GM10266 (cell line): ENCODE data around the gene TBC1D26.
"Not testable (repeated sequence)": the region's sequence is repeated elsewhere in the genome, so short reads cannot be mapped to it uniquely, and the experiment has no call there.

ENCODE experiments used
- DNase-seq: peaks from one replicate; pipeline ENCODE4 v3.0.0; 2012; ENCODE audit errors: extremely low spot score
- TF ChIP-seq, protein P1 (sequence below): IDR thresholded peaks from 2 replicates; pipeline ENCODE4 v1.5.1; 2012; ENCODE audit warnings: mild to moderate bottlenecking, low read depth; ENCODE audit not compliant: control insufficient read depth, insufficient read depth; ENCODE audit errors: missing control alignments

Gene TBC1D26

DNA sequence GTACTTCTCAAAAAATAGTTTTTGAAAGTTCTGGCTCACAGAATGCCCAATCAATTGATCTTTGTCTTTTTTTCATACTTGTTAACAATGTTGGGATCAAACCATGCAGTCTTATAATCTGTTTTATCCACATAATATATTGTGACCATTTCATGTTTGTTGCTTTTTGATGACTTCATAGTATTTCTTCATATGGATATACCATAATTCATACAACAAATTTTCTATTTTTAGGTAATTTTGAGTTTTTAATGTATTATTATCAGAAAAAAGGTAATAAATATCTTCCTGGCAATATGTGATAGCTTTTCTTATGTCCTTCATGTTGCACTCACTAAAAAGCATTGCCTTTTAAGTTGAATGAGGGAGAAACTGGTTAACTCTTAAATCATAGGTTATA is 44.8 kb downstream of the TBC1D26 start:
- no peak for DNase-seq
- TF ChIP-seq, protein P1, sequence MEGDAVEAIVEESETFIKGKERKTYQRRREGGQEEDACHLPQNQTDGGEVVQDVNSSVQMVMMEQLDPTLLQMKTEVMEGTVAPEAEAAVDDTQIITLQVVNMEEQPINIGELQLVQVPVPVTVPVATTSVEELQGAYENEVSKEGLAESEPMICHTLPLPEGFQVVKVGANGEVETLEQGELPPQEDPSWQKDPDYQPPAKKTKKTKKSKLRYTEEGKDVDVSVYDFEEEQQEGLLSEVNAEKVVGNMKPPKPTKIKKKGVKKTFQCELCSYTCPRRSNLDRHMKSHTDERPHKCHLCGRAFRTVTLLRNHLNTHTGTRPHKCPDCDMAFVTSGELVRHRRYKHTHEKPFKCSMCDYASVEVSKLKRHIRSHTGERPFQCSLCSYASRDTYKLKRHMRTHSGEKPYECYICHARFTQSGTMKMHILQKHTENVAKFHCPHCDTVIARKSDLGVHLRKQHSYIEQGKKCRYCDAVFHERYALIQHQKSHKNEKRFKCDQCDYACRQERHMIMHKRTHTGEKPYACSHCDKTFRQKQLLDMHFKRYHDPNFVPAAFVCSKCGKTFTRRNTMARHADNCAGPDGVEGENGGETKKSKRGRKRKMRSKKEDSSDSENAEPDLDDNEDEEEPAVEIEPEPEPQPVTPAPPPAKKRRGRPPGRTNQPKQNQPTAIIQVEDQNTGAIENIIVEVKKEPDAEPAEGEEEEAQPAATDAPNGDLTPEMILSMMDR = no peak

DNA sequence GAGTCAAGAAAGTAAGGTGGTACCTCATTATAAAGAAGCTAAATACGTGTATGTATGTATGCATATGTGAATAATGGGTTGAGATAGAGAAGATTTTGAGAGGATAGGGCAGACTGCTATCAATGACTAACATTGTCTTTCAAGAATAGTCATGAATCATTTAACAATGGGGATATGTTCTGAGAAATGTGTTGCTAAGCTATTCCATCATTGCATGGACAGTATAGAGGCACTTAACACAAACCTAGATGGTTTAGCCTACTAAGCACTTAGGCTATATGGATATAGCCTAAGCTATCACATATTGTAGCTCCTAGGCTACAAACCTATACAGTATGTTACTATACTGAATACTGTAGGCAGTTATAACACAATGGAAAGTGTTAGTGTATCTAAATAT is 45.2 kb downstream of the TBC1D26 start:
- no peak for DNase-seq
- TF ChIP-seq, protein P1 = no peak

DNA sequence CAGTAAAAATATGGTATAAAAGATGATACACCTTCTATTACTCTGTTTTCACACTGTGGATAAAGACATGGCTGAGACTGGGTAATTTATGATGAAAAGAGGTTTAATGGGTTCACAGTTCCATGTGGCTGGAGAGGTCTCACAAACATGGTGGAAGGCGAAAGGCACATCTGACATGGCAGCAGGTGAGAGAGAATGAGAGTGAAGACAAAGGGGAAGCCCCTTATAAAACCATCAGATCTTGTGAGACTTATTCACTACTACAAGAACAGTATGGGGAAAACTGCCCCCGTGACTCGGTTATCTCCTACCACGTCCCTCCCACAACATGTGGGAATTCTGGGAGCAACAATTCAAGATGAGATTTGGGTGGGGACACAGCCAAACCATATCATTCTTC is 45.6 kb downstream of the TBC1D26 start:
- no peak for DNase-seq
- TF ChIP-seq, protein P1 = no peak

DNA sequence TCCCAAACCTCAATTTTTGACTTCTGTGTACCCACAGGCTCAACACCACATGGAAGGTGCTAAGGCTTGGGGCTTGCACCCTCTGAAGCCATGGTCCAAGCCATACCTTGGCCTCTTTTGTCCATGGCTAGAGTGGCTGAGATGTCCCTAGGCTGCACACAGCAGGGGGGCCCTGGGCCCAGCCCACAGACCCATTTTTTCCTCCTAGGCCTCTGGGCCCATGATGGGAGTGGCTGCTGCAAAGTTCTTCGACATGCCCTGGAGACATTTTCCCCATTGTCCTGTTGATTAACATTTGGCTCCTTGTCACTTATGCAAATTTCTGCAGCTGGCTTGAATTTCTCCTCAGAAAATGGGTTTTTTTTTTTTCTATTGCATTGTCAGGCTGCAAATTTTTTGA is 47.0 kb downstream of the TBC1D26 start:
- TF ChIP-seq, protein P1 = no peak
- no peak for DNase-seq

DNA sequence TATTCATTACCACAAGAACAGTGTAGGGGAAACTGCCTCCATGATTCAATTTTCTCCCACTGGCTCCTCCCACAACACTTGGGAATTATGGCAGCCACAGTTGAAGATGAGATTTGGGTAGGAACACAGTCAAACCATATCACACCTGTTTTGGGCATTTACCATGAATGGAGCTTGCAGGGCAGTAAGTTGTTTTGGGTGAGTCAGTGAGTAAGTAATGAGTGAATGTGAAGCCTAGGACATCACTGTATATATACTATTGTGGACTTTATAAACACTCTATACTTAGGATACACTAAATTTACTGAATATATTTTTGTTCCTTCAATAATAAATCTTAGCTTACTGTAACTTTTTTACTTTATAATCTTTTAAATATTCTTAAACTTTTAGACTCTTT is 48.1 kb downstream of the TBC1D26 start:
- TF ChIP-seq, protein P1 = no peak
- DNase-seq = no peak

DNA sequence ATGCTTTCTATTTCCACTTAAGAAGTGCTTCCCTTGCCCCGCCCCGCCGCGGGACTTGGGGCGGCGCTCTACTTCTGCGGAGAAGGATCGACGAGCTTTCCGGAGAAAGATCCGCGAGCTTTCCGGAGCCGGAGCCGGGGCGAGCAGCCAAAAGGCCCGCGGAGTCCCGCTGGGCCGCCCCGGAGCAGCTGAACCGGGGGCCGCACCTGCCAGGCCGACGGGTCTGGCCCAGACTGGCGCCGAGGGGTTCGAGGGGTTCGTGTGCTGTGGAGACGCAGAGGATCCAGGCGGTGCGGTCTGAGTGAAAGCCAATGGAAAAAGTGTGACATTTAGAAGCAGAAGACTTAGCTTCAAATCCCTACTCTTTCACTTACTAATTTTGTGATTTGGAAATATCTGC is 50.8 kb downstream of the TBC1D26 start:
- DNase-seq = no peak
- TF ChIP-seq, protein P1 = no peak

DNA sequence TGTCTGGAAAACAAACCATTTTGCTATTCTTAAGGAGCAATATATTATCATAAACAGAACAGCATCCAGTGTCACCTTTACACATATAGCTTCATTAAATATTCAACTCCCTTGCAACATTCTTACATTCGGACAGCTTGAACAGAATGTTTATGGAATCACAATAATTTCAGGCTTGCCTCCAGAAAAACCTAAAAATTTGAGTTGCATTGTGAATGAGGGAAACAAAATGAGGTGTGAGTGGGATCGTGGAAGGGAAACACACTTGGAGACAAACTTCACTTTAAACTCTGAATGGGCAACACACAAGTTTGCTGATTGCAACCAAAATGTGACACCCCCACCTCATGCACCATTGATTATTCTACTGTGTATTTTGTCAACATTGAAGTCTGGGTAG is 51.4 kb downstream of the TBC1D26 start:
- no peak for DNase-seq
- TF ChIP-seq, protein P1 = no peak

DNA sequence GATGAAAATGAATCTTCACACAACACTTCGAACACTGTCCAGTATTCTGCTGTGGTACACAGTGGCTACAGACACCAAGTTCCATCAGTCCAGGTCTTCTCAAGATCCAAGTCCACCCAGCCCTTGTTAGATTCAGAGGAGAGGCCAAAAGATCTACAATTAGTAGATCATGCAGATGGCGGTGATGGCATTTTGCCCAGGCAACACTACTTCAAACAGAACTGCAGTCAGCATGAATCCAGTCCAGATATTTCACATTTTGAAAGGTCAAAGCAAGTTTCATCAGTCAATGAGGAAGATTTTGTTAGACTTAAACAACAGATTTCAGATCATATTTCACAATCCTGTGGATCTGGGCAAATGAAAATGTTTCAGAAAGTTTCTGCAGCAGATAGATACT is 52.3 kb downstream of the TBC1D26 start:
- not testable (repeated sequence) for DNase-seq

DNA sequence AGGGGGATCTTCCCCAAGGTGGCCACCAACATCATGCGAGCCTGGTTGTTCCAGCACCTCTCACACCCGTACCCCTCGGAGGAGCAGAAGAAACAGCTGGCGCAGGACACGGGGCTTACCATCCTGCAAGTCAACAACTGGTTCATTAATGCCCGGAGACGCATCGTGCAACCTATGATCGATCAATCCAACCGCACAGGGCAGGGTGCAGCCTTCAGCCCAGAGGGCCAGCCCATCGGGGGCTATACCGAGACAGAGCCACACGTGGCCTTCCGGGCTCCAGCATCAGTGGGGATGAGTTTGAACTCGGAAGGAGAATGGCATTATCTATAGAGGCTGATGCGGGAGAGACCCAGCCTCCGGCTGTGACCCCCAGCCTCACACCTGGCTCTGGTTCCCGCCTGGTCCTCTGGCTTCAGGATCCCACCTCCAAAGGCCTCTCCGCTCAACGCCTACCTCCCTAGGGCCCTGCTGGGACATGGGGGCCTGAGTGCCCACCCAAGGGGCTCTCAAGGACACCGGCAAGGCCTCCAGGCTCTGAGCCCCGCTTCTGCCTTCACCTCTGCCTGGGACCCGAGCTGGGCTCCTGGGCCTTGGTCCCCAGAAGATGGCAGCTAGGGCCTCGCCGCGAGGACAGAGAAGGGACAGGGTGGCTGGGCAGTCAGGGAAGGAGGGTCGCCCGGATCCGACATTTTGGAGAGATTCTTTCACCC is 55.4 kb downstream of the TBC1D26 start:
- not testable (repeated sequence) for DNase-seq

DNA sequence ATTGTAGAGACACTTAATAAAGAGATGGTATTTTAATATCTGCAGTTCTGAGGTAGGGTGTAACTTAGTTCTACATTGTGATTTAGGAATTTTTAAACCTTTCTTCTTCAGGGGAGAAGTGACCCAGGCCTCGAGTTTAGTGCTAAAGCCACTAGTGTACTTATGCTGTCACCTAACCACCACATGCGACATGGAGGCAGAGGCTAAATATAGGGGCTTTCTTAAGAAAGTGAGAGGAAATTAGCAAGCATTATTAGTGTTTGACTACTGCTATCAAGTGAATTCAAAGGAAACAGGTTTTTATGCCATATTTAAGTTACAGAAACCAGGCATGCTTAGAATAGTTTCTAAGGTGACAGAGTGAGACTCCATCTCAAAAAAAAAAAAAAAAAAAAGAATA is 56.3 kb downstream of the TBC1D26 start:
- not testable (repeated sequence) for DNase-seq
